LNCAP (cell line): ENCODE measurements around the gene ACTN2.

Experiments used
- CTCF ChIP-seq: fragments of 450-650 bp; IDR thresholded peaks from 2 replicates; pipeline ENCODE4 v1.5.1; 2017; ENCODE audit warnings: mild to moderate bottlenecking

Gene ACTN2

GRCh38 chr1:236685205-236685916 lies 938 bp upstream of the ACTN2 start:
- TF ChIP-seq CTCF, result no peak

GRCh38 chr1:236686815-236687160 lies 489 bp downstream of the ACTN2 start:
- TF ChIP-seq CTCF, result no peak

GRCh38 chr1:236687273-236687672 lies 974 bp downstream of the ACTN2 start:
- no peak for TF ChIP-seq CTCF

- no peak for TF ChIP-seq CTCF
Measured at GRCh38 chr1:236688705-236689104, 2.4 kb downstream of the ACTN2 start.

- TF ChIP-seq CTCF, result no peak
Measured at GRCh38 chr1:236689713-236690569, 3.6 kb downstream of the ACTN2 start.

GRCh38 chr1:236691348-236691747 lies 5.0 kb downstream of the ACTN2 start:
- TF ChIP-seq CTCF, result no peak

- TF ChIP-seq CTCF, result no peak
Measured at GRCh38 chr1:236692128-236692527, 5.8 kb downstream of the ACTN2 start.
